ENCODE data around the gene LRRC1. TPM values are rescaled to one million over a fixed set of nuclear protein-coding genes. Genes with fewer than 3 reads are reported as not detected.
A peak's percentile ranks its signal among the peaks of the same experiment; 100 is the strongest.

The LRRC1 gene
- total and polyA plus RNA-seq, 2 of the 13 experiments (the other 11 are each of a cell fraction or from before 2014, with no cell fraction given), result 15.6 to 27.7 TPM

DNA sequence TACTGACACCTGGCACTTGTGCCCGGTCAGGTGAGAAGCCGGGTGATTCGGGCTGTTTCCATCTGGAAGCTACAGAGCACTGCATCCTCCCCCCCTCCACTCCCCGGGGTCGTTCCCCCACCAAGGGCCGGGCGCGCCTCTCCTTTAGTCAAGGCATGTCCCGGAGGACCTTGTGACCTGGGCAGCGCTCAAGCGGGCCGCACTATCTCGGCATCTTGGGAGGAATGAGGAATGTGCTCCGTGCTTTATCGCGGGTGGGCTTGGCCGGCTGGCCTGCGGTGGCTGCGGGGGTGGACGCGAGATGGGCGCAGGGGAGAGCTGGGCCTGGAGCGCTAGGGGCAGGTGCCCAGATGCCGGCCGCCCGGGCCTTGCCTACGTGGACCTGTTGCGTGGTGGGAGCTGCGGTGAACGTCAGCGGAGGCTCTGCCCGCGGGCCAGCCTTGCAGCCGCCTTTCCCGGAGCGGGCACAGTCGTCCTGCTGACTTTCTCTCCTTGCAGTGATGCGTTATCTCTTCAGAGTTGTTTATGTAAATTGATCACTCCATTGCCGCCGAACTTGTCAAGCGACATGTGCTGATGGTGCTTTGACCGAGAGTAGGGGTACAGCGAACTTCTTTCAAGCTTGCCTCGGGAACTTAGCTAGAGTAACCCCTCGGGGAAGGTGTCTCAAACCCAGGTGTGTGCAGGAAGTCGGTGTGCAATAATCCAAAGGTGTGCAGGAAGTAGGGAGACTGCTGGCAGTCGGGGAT, 1.1 kb downstream of the LRRC1 start (continued):
- TF ChIP-seq, protein P1, sequence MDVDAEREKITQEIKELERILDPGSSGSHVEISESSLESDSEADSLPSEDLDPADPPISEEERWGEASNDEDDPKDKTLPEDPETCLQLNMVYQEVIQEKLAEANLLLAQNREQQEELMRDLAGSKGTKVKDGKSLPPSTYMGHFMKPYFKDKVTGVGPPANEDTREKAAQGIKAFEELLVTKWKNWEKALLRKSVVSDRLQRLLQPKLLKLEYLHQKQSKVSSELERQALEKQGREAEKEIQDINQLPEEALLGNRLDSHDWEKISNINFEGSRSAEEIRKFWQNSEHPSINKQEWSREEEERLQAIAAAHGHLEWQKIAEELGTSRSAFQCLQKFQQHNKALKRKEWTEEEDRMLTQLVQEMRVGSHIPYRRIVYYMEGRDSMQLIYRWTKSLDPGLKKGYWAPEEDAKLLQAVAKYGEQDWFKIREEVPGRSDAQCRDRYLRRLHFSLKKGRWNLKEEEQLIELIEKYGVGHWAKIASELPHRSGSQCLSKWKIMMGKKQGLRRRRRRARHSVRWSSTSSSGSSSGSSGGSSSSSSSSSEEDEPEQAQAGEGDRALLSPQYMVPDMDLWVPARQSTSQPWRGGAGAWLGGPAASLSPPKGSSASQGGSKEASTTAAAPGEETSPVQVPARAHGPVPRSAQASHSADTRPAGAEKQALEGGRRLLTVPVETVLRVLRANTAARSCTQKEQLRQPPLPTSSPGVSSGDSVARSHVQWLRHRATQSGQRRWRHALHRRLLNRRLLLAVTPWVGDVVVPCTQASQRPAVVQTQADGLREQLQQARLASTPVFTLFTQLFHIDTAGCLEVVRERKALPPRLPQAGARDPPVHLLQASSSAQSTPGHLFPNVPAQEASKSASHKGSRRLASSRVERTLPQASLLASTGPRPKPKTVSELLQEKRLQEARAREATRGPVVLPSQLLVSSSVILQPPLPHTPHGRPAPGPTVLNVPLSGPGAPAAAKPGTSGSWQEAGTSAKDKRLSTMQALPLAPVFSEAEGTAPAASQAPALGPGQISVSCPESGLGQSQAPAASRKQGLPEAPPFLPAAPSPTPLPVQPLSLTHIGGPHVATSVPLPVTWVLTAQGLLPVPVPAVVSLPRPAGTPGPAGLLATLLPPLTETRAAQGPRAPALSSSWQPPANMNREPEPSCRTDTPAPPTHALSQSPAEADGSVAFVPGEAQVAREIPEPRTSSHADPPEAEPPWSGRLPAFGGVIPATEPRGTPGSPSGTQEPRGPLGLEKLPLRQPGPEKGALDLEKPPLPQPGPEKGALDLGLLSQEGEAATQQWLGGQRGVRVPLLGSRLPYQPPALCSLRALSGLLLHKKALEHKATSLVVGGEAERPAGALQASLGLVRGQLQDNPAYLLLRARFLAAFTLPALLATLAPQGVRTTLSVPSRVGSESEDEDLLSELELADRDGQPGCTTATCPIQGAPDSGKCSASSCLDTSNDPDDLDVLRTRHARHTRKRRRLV (CRISPR knock-in tag; IDR thresholded peaks at IDR 0.05), result no peak; the same call in 1 of the 2 replicates
- TF ChIP-seq THAP11 (CRISPR knock-in tag; IDR thresholded peaks at IDR 0.05) (peak; percentile 38; the same call in 1 of the 2 replicates), GFI1 (CRISPR knock-in tag; IDR thresholded peaks at IDR 0.05; ENCODE audit: borderline replicate concordance) (peak; percentile 22; the same call in 1 of the 2 replicates), HES4 (CRISPR knock-in tag; IDR thresholded peaks at IDR 0.05; ENCODE audit: borderline replicate concordance) (peak; percentile 42; the same call in 1 of the 2 replicates), MAZ (IDR thresholded peaks at IDR 0.05; ENCODE audit: borderline replicate concordance, low read depth, low read length) (no peak), MAZ (CRISPR knock-in tag; IDR thresholded peaks at IDR 0.05; ENCODE audit: low read depth) (peak; percentile 24; the same call in 1 of the 2 replicates), TMF1 (CRISPR knock-in tag; IDR thresholded peaks at IDR 0.05; ENCODE audit: low read depth) (0 out of 2 replicates have a peak, but pooled peaks have one; percentile 38), YEATS4 (CRISPR knock-in tag; IDR thresholded peaks at IDR 0.05; ENCODE audit: borderline replicate concordance) (peak; percentile 72; the same call in 1 of the 2 replicates), ZNF703 (CRISPR knock-in tag; IDR thresholded peaks at IDR 0.05; ENCODE audit: borderline replicate concordance) (no peak), ZNF83 (CRISPR knock-in tag; IDR thresholded peaks at IDR 0.05; ENCODE audit: borderline replicate concordance) (0 out of 2 replicates have a peak, but pooled peaks have one; percentile 25), FOXC1 (CRISPR knock-in tag; IDR thresholded peaks at IDR 0.05; ENCODE audit: borderline replicate concordance) (0 out of 2 replicates have a peak, but pooled peaks have one; percentile 50)
- TF ChIP-seq, protein P2, sequence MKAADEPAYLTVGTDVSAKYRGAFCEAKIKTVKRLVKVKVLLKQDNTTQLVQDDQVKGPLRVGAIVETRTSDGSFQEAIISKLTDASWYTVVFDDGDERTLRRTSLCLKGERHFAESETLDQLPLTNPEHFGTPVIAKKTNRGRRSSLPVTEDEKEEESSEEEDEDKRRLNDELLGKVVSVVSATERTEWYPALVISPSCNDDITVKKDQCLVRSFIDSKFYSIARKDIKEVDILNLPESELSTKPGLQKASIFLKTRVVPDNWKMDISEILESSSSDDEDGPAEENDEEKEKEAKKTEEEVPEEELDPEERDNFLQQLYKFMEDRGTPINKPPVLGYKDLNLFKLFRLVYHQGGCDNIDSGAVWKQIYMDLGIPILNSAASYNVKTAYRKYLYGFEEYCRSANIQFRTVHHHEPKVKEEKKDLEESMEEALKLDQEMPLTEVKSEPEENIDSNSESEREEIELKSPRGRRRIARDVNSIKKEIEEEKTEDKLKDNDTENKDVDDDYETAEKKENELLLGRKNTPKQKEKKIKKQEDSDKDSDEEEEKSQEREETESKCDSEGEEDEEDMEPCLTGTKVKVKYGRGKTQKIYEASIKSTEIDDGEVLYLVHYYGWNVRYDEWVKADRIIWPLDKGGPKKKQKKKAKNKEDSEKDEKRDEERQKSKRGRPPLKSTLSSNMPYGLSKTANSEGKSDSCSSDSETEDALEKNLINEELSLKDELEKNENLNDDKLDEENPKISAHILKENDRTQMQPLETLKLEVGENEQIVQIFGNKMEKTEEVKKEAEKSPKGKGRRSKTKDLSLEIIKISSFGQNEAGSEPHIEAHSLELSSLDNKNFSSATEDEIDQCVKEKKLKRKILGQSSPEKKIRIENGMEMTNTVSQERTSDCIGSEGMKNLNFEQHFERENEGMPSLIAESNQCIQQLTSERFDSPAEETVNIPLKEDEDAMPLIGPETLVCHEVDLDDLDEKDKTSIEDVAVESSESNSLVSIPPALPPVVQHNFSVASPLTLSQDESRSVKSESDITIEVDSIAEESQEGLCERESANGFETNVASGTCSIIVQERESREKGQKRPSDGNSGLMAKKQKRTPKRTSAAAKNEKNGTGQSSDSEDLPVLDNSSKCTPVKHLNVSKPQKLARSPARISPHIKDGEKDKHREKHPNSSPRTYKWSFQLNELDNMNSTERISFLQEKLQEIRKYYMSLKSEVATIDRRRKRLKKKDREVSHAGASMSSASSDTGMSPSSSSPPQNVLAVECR (CRISPR knock-in tag; IDR thresholded peaks at IDR 0.05; ENCODE audit: borderline replicate concordance), result peak; percentile 67
- TF ChIP-seq, protein P3, sequence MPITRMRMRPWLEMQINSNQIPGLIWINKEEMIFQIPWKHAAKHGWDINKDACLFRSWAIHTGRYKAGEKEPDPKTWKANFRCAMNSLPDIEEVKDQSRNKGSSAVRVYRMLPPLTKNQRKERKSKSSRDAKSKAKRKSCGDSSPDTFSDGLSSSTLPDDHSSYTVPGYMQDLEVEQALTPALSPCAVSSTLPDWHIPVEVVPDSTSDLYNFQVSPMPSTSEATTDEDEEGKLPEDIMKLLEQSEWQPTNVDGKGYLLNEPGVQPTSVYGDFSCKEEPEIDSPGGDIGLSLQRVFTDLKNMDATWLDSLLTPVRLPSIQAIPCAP (CRISPR knock-in tag; IDR thresholded peaks at IDR 0.05; ENCODE audit: low read depth), result no peak
- TF ChIP-seq, protein P4, sequence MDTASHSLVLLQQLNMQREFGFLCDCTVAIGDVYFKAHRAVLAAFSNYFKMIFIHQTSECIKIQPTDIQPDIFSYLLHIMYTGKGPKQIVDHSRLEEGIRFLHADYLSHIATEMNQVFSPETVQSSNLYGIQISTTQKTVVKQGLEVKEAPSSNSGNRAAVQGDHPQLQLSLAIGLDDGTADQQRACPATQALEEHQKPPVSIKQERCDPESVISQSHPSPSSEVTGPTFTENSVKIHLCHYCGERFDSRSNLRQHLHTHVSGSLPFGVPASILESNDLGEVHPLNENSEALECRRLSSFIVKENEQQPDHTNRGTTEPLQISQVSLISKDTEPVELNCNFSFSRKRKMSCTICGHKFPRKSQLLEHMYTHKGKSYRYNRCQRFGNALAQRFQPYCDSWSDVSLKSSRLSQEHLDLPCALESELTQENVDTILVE (CRISPR knock-in tag; IDR thresholded peaks at IDR 0.05), result no peak

All from HepG2 (cell line).